HEK293 (cell line): ENCODE data around the gene SPACA6.

ENCODE experiments used
- CTCF ChIA-PET: fragments of 350-600 bp; formaldehyde crosslinking; extraction: SDS; loops from one replicate; lab custom pipeline; 2021; ENCODE audit warnings: antibody characterized with exemption; lab: Yijun Ruan, JAX
- POLR2A ChIA-PET: fragments of 300-600 bp; formaldehyde crosslinking; extraction: SDS; loops from one replicate; lab custom pipeline; 2020; ENCODE audit warnings: antibody characterized with exemption, inconsistent platforms; lab: Yijun Ruan, JAX
- H3K27ac ChIP-seq: fragments of 200-500 bp; sonication (Bioruptor generic); 2 replicates; pipeline ENCODE4 v1.5.1; 2014; ENCODE audit warnings: low read depth, low read length, control low read depth, inconsistent platforms; ENCODE audit errors: extremely low read depth
- H3K36me3 ChIP-seq, 2 experiments: fragments of 200-500 bp in 1 of 2; sonication (Bioruptor generic) in 1 of 2; 1 replicate in 1 of 2; 2 replicates in 1 of 2; pipeline ENCODE4 v1.5.1; 2014 to 2017; ENCODE audit warnings: inconsistent platforms in 2 of 2, low read length in 2 of 2; ENCODE audit not compliant: control insufficient read depth in 2 of 2, insufficient read depth in 1 of 2
- H3K4me1 ChIP-seq: fragments of 200-500 bp; sonication (Bioruptor generic); 2 replicates; pipeline ENCODE4 v1.5.1; 2014; ENCODE audit warnings: mild to moderate bottlenecking, low read length, inconsistent platforms; ENCODE audit not compliant: control insufficient read depth, insufficient read depth
- H3K4me3 ChIP-seq: 2 replicates; pipeline ENCODE4 v1.5.1; 2011; ENCODE audit warnings: low read depth, mild to moderate bottlenecking, control low read depth, low read length, moderate library complexity
- H3K9me3 ChIP-seq: fragments of 200-500 bp; sonication (Bioruptor generic); 2 replicates; pipeline ENCODE4 v1.5.1; 2014; ENCODE audit warnings: low read depth, low read length, inconsistent platforms; ENCODE audit not compliant: control insufficient read depth, insufficient read depth
- KLF10 ChIP-seq: fragments of 450-650 bp; IDR thresholded peaks from 2 replicates; pipeline ENCODE4 v1.5.1; 2018; ENCODE audit warnings: missing biosample characterization, mild to moderate bottlenecking, missing genetic modification characterization
- SP7 ChIP-seq: fragments of 450-650 bp; formaldehyde crosslinking; IDR thresholded peaks from 2 replicates; pipeline ENCODE4 v1.5.1; 2016; ENCODE audit warnings: missing biosample characterization, missing genetic modification characterization
- TRIM28 ChIP-seq: IDR thresholded peaks from 2 replicates; pipeline ENCODE4 v1.6.1; 2011; ENCODE audit warnings: low read length, control low read depth, borderline replicate concordance
- YY1 ChIP-seq: fragments of 450-650 bp; formaldehyde crosslinking; IDR thresholded peaks from 2 replicates; pipeline ENCODE4 v1.5.1; 2018; ENCODE audit warnings: missing biosample characterization, missing genetic modification characterization
- ZNF138 ChIP-seq: fragments of 450-650 bp; formaldehyde crosslinking; IDR thresholded peaks from 2 replicates; pipeline ENCODE4 v1.5.1; 2016; ENCODE audit warnings: missing biosample characterization, missing genetic modification characterization, borderline replicate concordance
- ZNF174 ChIP-seq: fragments of 450-650 bp; formaldehyde crosslinking; IDR thresholded peaks from 2 replicates; pipeline ENCODE4 v1.5.0; 2017; ENCODE audit warnings: missing biosample characterization, mild to moderate bottlenecking, missing genetic modification characterization
- ZNF19 ChIP-seq: fragments of 450-650 bp; formaldehyde crosslinking; IDR thresholded peaks from 2 replicates; pipeline ENCODE4; 2016; ENCODE audit warnings: missing biosample characterization, missing genetic modification characterization, low read depth
- ZNF394 ChIP-seq: fragments of 450-650 bp; formaldehyde crosslinking; IDR thresholded peaks from 2 replicates; pipeline ENCODE4 v1.5.1; 2016; ENCODE audit warnings: missing biosample characterization, missing genetic modification characterization, mild to moderate bottlenecking, moderate library complexity, borderline replicate concordance
- ZNF530 ChIP-seq: fragments of 450-650 bp; formaldehyde crosslinking; IDR thresholded peaks from 2 replicates; pipeline ENCODE4 v1.5.1; 2016; ENCODE audit warnings: low read depth, missing biosample characterization, missing genetic modification characterization
- ZNF623 ChIP-seq: fragments of 450-650 bp; formaldehyde crosslinking; IDR thresholded peaks from 2 replicates; pipeline ENCODE4 v1.5.1; 2016; ENCODE audit warnings: missing biosample characterization, missing genetic modification characterization
- ZNF791 ChIP-seq: fragments of 450-650 bp; formaldehyde crosslinking; IDR thresholded peaks from 2 replicates; pipeline ENCODE4 v1.5.1; 2016; ENCODE audit warnings: missing biosample characterization, missing genetic modification characterization
- TF ChIP-seq, protein P1 (sequence below): fragments of 450-650 bp; formaldehyde crosslinking; IDR thresholded peaks from 2 replicates; pipeline ENCODE4 v1.5.1; 2016; ENCODE audit warnings: missing biosample characterization, missing genetic modification characterization
- TF ChIP-seq, protein P2 (sequence below): fragments of 450-650 bp; formaldehyde crosslinking; IDR thresholded peaks from 2 replicates; pipeline ENCODE4 v1.5.1; 2016; ENCODE audit warnings: missing biosample characterization, missing genetic modification characterization
- TF ChIP-seq, protein P3 (sequence below): fragments of 450-650 bp; formaldehyde crosslinking; IDR thresholded peaks from 2 replicates; pipeline ENCODE4 v1.5.1; 2016; ENCODE audit warnings: missing biosample characterization, missing genetic modification characterization, borderline replicate concordance
- TF ChIP-seq, protein P4 (sequence below): fragments of 450-650 bp; formaldehyde crosslinking; IDR thresholded peaks from 2 replicates; pipeline ENCODE4 v1.5.1; 2017; ENCODE audit warnings: missing biosample characterization, missing genetic modification characterization

SPACA6 gene

DNA sequence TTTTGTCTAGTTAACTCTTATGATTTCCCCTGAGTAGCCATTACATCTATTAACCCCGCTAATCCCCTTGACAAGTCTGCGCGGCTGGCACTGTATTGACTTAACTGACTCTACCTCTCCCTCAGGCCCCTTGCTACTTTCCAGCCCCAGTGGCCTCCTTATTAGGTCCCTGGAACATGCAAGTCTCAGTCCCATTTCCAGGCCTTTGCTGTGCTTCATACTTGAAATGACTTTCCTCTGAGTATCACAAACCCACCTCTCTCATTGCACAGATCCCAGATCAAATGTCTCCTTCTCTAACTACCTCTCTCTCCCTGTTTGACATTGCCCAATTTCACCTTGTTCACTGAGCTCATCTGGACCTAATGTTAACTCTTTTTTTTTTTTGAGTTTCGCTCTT, 13.2 kb downstream of the SPACA6 start (continued):
- TF ChIP-seq ZNF19 (tag by site-specific recombination) (no peak), SP7 (tag by site-specific recombination) (no peak), KLF10 (tag by site-specific recombination) (no peak), ZNF791 (tag by site-specific recombination) (no peak), ZNF530 (tag by site-specific recombination) (no peak), TRIM28 (no peak)
- TF ChIP-seq, protein P1, sequence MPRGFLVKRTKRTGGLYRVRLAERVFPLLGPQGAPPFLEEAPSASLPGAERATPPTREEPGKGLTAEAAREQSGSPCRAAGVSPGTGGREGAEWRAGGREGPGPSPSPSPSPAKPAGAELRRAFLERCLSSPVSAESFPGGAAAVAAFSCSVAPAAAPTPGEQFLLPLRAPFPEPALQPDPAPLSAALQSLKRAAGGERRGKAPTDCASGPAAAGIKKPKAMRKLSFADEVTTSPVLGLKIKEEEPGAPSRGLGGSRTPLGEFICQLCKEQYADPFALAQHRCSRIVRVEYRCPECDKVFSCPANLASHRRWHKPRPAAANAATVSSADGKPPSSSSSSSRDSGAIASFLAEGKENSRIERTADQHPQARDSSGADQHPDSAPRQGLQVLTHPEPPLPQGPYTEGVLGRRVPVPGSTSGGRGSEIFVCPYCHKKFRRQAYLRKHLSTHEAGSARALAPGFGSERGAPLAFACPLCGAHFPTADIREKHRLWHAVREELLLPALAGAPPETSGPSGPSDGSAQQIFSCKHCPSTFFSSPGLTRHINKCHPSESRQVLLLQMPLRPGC (tag by site-specific recombination): no peak
- TF ChIP-seq, protein P2, sequence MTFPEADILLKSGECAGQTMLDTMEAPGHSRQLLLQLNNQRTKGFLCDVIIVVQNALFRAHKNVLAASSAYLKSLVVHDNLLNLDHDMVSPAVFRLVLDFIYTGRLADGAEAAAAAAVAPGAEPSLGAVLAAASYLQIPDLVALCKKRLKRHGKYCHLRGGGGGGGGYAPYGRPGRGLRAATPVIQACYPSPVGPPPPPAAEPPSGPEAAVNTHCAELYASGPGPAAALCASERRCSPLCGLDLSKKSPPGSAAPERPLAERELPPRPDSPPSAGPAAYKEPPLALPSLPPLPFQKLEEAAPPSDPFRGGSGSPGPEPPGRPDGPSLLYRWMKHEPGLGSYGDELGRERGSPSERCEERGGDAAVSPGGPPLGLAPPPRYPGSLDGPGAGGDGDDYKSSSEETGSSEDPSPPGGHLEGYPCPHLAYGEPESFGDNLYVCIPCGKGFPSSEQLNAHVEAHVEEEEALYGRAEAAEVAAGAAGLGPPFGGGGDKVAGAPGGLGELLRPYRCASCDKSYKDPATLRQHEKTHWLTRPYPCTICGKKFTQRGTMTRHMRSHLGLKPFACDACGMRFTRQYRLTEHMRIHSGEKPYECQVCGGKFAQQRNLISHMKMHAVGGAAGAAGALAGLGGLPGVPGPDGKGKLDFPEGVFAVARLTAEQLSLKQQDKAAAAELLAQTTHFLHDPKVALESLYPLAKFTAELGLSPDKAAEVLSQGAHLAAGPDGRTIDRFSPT (tag by site-specific recombination): no peak
- TF ChIP-seq, protein P3, sequence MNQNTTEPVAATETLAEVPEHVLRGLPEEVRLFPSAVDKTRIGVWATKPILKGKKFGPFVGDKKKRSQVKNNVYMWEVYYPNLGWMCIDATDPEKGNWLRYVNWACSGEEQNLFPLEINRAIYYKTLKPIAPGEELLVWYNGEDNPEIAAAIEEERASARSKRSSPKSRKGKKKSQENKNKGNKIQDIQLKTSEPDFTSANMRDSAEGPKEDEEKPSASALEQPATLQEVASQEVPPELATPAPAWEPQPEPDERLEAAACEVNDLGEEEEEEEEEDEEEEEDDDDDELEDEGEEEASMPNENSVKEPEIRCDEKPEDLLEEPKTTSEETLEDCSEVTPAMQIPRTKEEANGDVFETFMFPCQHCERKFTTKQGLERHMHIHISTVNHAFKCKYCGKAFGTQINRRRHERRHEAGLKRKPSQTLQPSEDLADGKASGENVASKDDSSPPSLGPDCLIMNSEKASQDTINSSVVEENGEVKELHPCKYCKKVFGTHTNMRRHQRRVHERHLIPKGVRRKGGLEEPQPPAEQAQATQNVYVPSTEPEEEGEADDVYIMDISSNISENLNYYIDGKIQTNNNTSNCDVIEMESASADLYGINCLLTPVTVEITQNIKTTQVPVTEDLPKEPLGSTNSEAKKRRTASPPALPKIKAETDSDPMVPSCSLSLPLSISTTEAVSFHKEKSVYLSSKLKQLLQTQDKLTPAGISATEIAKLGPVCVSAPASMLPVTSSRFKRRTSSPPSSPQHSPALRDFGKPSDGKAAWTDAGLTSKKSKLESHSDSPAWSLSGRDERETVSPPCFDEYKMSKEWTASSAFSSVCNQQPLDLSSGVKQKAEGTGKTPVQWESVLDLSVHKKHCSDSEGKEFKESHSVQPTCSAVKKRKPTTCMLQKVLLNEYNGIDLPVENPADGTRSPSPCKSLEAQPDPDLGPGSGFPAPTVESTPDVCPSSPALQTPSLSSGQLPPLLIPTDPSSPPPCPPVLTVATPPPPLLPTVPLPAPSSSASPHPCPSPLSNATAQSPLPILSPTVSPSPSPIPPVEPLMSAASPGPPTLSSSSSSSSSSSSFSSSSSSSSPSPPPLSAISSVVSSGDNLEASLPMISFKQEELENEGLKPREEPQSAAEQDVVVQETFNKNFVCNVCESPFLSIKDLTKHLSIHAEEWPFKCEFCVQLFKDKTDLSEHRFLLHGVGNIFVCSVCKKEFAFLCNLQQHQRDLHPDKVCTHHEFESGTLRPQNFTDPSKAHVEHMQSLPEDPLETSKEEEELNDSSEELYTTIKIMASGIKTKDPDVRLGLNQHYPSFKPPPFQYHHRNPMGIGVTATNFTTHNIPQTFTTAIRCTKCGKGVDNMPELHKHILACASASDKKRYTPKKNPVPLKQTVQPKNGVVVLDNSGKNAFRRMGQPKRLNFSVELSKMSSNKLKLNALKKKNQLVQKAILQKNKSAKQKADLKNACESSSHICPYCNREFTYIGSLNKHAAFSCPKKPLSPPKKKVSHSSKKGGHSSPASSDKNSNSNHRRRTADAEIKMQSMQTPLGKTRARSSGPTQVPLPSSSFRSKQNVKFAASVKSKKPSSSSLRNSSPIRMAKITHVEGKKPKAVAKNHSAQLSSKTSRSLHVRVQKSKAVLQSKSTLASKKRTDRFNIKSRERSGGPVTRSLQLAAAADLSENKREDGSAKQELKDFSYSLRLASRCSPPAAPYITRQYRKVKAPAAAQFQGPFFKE (tag by site-specific recombination): no peak

DNA sequence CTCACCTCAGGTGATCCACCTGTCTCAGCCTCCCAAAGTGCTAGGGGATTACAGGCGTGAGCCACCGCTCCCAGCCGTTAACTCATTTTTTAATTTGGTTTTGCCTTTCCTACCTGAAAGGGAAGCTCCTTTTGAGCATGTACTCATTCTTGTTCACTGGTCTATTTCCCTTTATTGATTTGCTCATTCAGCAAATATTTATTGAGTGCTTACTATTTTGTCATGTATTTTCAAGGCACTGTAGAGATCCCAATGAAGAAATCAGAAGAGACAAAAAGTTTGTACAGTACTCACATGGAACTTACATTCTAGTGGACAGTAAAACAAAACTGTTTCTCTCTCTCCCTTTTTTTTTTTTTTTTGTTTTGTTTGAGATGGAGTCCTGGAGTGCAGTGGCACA, 13.8 kb downstream of the SPACA6 start:
- H3K4me1 ChIP-seq: peaks cover 3% of the 10 kb centered on the region; the same call in 1 of the 2 replicates
- CTCF ChIA-PET: interaction anchor here (0.6 to 1.3 kb wide), 2 partner anchors 71 kb away, joined by 3 to 4 read pairs; no protein-coding TSS in a partner anchor
- no peak overlapping the region for H3K27ac ChIP-seq
- TF ChIP-seq, protein P4, sequence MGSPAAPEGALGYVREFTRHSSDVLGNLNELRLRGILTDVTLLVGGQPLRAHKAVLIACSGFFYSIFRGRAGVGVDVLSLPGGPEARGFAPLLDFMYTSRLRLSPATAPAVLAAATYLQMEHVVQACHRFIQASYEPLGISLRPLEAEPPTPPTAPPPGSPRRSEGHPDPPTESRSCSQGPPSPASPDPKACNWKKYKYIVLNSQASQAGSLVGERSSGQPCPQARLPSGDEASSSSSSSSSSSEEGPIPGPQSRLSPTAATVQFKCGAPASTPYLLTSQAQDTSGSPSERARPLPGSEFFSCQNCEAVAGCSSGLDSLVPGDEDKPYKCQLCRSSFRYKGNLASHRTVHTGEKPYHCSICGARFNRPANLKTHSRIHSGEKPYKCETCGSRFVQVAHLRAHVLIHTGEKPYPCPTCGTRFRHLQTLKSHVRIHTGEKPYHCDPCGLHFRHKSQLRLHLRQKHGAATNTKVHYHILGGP (tag by site-specific recombination): no peak
- TF ChIP-seq ZNF623 (tag by site-specific recombination): no peak
- no peak for TF ChIP-seq ZNF394
- no peak for TF ChIP-seq YY1 (tag by site-specific recombination)
- TF ChIP-seq ZNF138 (tag by site-specific recombination): no peak
- no peak for TF ChIP-seq ZNF174 (tag by site-specific recombination)
- no peak overlapping the region for H3K4me3 ChIP-seq
- POLR2A ChIA-PET: interaction anchor here (4.3 kb wide), 1 partner anchor 18 kb away, joined by 22 read pairs; no protein-coding TSS in a partner anchor
- no peaks in the 10 kb centered on the region for H3K9me3 ChIP-seq
- peaks cover 24 to 41% of the 10 kb centered on the region in 2 experiments for H3K36me3 ChIP-seq
